Neuronal stem cell (in vitro differentiated cells): Measurements from ENCODE around the gene ANXA1.

Experiments used
- DNase-seq: peaks from one replicate; pipeline ENCODE4 v3.0.0-alpha.2; 2013; ENCODE audit warnings: low spot score
- H2AFZ ChIP-seq: one replicate; pipeline ENCODE4 v1.6.1; 2013; ENCODE audit warnings: mild to moderate bottlenecking, low read length, inconsistent platforms
- H2AK5ac ChIP-seq: 2 replicates; pipeline ENCODE4 v1.6.1; 2013; ENCODE audit warnings: low read depth, mild to moderate bottlenecking, inconsistent platforms, low read length, moderate library complexity, mixed read lengths
- H2BK120ac ChIP-seq: 2 replicates; pipeline ENCODE4 v1.6.1; 2013; ENCODE audit warnings: low read depth, mild to moderate bottlenecking, inconsistent platforms, low read length, moderate library complexity, mixed read lengths
- H2BK12ac ChIP-seq: one replicate; pipeline ENCODE4 v1.6.1; 2013; ENCODE audit warnings: low read length, inconsistent platforms
- H2BK15ac ChIP-seq: 2 replicates; pipeline ENCODE4 v1.6.1; 2013; ENCODE audit warnings: mild to moderate bottlenecking, low read length, inconsistent platforms, mixed read lengths
- H2BK5ac ChIP-seq: one replicate; pipeline ENCODE4 v1.6.1; 2013; ENCODE audit warnings: inconsistent platforms, mild to moderate bottlenecking, low read length, moderate library complexity
- H3K14ac ChIP-seq: one replicate; pipeline ENCODE4 v1.6.1; 2013; ENCODE audit warnings: low read length, inconsistent platforms
- H3K18ac ChIP-seq: 2 replicates; pipeline ENCODE4 v1.6.1; 2013; ENCODE audit warnings: low read length, inconsistent platforms
- H3K23ac ChIP-seq: 2 replicates; pipeline ENCODE4 v1.6.1; 2013; ENCODE audit warnings: low read depth, mild to moderate bottlenecking, mixed read lengths, low read length, inconsistent platforms; ENCODE audit not compliant: poor library complexity
- H3K27ac ChIP-seq: replicated peaks from 3 replicates; pipeline ENCODE4 v1.5.1; 2013; ENCODE audit warnings: low read length, inconsistent platforms
- H3K27me3 ChIP-seq, 3 experiments: 2 replicates each; pipeline ENCODE4 v1.6.1; 2013; ENCODE audit warnings: low read length in 3 of 3, mild to moderate bottlenecking in 2 of 3, inconsistent platforms in 1 of 3, low read depth in 1 of 3, mixed read lengths in 1 of 3, moderate library complexity in 1 of 3; ENCODE audit not compliant: control insufficient read depth in 3 of 3, insufficient read depth in 3 of 3
- H3K36me3 ChIP-seq, 2 donors: replicated peaks in 1 of 2; 2 replicates each; pipeline ENCODE4 v1.6.1; 2013; ENCODE audit warnings: low read length in 2 of 2; ENCODE audit not compliant: control insufficient read depth in 2 of 2, insufficient read depth in 2 of 2
- H3K4ac ChIP-seq: 2 replicates; pipeline ENCODE4 v1.6.1; 2013; ENCODE audit warnings: inconsistent platforms, mild to moderate bottlenecking, low read length, moderate library complexity
- H3K4me1 ChIP-seq, 2 donors: 1 replicate in 1 of 2; 2 replicates in 1 of 2; pipeline ENCODE4 v1.6.1; 2013; ENCODE audit warnings: low read length in 2 of 2, low read depth in 1 of 2; ENCODE audit not compliant: control insufficient read depth in 2 of 2, insufficient read depth in 1 of 2
- H3K4me2 ChIP-seq: one replicate; pipeline ENCODE4 v1.6.1; 2013; ENCODE audit warnings: mild to moderate bottlenecking, low read length, inconsistent platforms; ENCODE audit not compliant: insufficient read depth, poor library complexity, severe bottlenecking
- H3K4me3 ChIP-seq, 2 donors: 2 replicates each; pipeline ENCODE4 v1.5.1; 2013; ENCODE audit warnings: low read length in 2 of 2, mild to moderate bottlenecking in 2 of 2, inconsistent platforms in 1 of 2, moderate library complexity in 1 of 2
- H3K79me1 ChIP-seq: one replicate; pipeline ENCODE4 v1.6.1; 2013; ENCODE audit warnings: low read depth, mild to moderate bottlenecking, inconsistent platforms, low read length, moderate library complexity
- H3K9ac ChIP-seq: one replicate; pipeline ENCODE4 v1.6.1; 2013; ENCODE audit warnings: mild to moderate bottlenecking, low read depth, low read length, inconsistent platforms; ENCODE audit not compliant: poor library complexity
- H3K9me3 ChIP-seq, 2 donors: replicated peaks in 1 of 2; 2 replicates each; pipeline versions ENCODE3 to v1.6.1; 2013; ENCODE audit warnings: low read length in 2 of 2, mild to moderate bottlenecking in 2 of 2, inconsistent platforms in 1 of 2, low read depth in 1 of 2, mixed read lengths in 1 of 2, moderate library complexity in 1 of 2; ENCODE audit not compliant: control insufficient read depth in 2 of 2, insufficient read depth in 1 of 2
- H4K8ac ChIP-seq: one replicate; pipeline ENCODE4 v1.6.1; 2013; ENCODE audit warnings: low read depth, mild to moderate bottlenecking, inconsistent platforms, low read length, moderate library complexity
- H4K91ac ChIP-seq: one replicate; pipeline ENCODE4 v1.6.1; 2013; ENCODE audit warnings: low read length, low read depth, mild to moderate bottlenecking, inconsistent platforms; ENCODE audit not compliant: poor library complexity
- WGBS, 2 donors: extraction: QIAGEN DNeasy Blood & Tissue Kit; methylation state at CpG; one replicate each; pipeline ENCODE4 v1.1.7; 2013; ENCODE audit warnings: missing lambda C conversion rate in 2 of 2, mixed read lengths in 1 of 2; ENCODE audit not compliant: insufficient read length in 2 of 2, insufficient replicate concordance in 1 of 2; ENCODE audit errors: extremely low coverage in 2 of 2; 5-methylcytosine and 5-hydroxymethylcytosine counted together

ANXA1 gene

DNA sequence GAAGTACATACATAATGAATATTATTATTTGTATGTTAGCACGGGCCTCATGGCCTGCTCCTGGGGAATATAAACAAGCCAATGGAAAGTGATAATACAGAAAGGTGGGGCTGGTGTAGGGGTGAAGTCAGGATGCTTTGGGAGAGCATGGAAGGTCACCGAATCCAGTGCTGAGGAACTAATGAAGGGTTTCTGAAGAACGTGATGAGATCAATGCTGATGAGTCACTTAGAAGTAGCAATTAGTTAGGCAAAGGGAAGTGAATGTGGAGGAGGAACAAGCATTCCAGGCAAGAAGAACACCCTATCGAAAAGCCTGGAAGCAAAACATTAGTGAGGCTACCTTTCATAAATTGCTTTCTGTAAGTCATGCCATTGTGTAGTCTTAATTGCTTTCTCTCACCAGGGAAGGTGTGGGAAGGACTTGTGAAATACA, 2.1 kb downstream of the ANXA1 start:
- Histone ChIP-seq H2BK12ac (no peak overlapping the region), H3K4me1 (peaks cover 0 to 16% of the 10 kb centered on the region in 2 donors), H4K8ac (no peak overlapping the region), H2AFZ (no peak overlapping the region), H4K91ac (no peak overlapping the region), H3K9me3 (no peaks in the 10 kb centered on the region), H3K27me3 (no peaks in the 10 kb centered on the region), H3K36me3 (no peaks in the 10 kb centered on the region), H2AK5ac (no peak overlapping the region), H2BK15ac (no peak overlapping the region), H3K23ac (no peak overlapping the region), H3K4me2 (no peak overlapping the region), H2BK120ac (no peak overlapping the region), H3K4me3 (no peak overlapping the region), H2BK5ac (no peak overlapping the region), H3K79me1 (no peaks in the 10 kb centered on the region), H3K27ac (no peak overlapping the region), H3K9ac (no peak overlapping the region), H3K18ac (no peak overlapping the region), H3K4ac (no peak overlapping the region), H3K14ac (no peak overlapping the region)
- WGBS, 2 donors = no CpG with 5 or more reads among the region's 4 CpGs
- DNase-seq = no peak

DNA sequence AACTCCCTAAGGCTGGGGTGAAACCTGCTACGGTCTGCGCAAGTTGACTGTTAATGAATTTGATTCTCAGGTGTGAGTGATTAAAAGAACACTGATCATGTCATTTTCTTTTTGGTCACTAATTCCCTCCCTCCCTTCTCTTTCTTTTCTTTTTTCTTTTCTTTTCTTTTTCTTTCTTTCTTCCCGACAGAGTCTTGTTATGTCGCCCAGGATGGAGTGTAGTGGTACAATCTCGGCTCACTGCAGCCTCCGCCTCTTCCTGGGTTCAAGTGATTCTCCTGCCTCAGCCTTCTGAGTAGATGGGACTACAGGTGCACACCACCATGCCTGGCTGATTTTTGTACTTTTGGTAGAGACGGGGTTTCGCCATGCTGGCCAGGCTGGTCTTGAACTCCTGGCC, 2.6 kb downstream of the ANXA1 start:
- no peak overlapping the region for H2BK15ac ChIP-seq
- peaks cover 0 to 14% of the 10 kb centered on the region in 2 donors for H3K4me1 ChIP-seq
- no peak overlapping the region for H2BK12ac ChIP-seq
- H4K8ac ChIP-seq = no peak overlapping the region
- H3K14ac ChIP-seq = no peak overlapping the region
- H3K27me3 ChIP-seq = no peaks in the 10 kb centered on the region
- H3K27ac ChIP-seq = no peak overlapping the region
- no peak overlapping the region for H4K91ac ChIP-seq
- H3K9me3 ChIP-seq = no peaks in the 10 kb centered on the region
- no peak overlapping the region for H3K4me3 ChIP-seq
- H2BK120ac ChIP-seq = no peak overlapping the region
- no peak overlapping the region for H3K18ac ChIP-seq
- no peak overlapping the region for H2AK5ac ChIP-seq
- no peak overlapping the region for H3K23ac ChIP-seq
- no peak overlapping the region for H2AFZ ChIP-seq
- WGBS, 2 donors = no CpG with 5 or more reads among the region's 8 CpGs
- H3K79me1 ChIP-seq = no peaks in the 10 kb centered on the region
- no peak overlapping the region for H2BK5ac ChIP-seq
- H3K36me3 ChIP-seq = no peaks in the 10 kb centered on the region
- no peak overlapping the region for H3K4ac ChIP-seq
- no peak overlapping the region for H3K9ac ChIP-seq
- no peak overlapping the region for H3K4me2 ChIP-seq
- no peak for DNase-seq

DNA sequence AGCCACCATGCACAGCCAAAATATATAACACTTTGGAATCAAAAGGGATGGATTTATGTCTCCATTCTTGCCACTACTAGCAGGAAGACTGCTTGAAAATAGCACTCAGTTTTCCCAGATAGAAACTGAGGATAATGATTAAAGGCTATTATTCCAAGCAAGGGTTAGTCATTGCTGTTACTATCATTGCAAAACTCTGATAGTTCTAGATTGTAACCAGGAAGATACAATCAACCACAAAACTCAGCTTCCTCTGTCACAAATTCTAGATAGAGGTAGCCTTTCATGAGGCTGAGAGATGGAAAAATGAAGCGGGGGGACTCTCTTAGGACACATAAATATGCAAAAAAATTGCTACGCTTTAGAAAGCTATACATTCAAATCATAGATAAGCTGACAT, 3.1 kb downstream of the ANXA1 start:
- H3K9me3 ChIP-seq = no peaks in the 10 kb centered on the region
- no peak overlapping the region for H2BK15ac ChIP-seq
- peaks cover 0 to 10% of the 10 kb centered on the region in 2 donors for H3K4me1 ChIP-seq
- no peak overlapping the region for H2BK12ac ChIP-seq
- no peaks in the 10 kb centered on the region for H3K27me3 ChIP-seq
- no peak for DNase-seq
- no peak overlapping the region for H3K4ac ChIP-seq
- H3K4me3 ChIP-seq = no peak overlapping the region
- no CpG with 5 or more reads among the region's 2 CpGs for WGBS, 2 donors
- H3K4me2 ChIP-seq = no peak overlapping the region
- no peak overlapping the region for H4K91ac ChIP-seq
- no peak overlapping the region for H3K23ac ChIP-seq
- no peak overlapping the region for H3K9ac ChIP-seq
- H2AK5ac ChIP-seq = no peak overlapping the region
- H3K14ac ChIP-seq = no peak overlapping the region
- H4K8ac ChIP-seq = no peak overlapping the region
- H3K27ac ChIP-seq = no peak overlapping the region
- H3K18ac ChIP-seq = no peak overlapping the region
- H2BK120ac ChIP-seq = no peak overlapping the region
- H2AFZ ChIP-seq = no peak overlapping the region
- no peak overlapping the region for H2BK5ac ChIP-seq
- H3K36me3 ChIP-seq = no peaks in the 10 kb centered on the region
- no peaks in the 10 kb centered on the region for H3K79me1 ChIP-seq

DNA sequence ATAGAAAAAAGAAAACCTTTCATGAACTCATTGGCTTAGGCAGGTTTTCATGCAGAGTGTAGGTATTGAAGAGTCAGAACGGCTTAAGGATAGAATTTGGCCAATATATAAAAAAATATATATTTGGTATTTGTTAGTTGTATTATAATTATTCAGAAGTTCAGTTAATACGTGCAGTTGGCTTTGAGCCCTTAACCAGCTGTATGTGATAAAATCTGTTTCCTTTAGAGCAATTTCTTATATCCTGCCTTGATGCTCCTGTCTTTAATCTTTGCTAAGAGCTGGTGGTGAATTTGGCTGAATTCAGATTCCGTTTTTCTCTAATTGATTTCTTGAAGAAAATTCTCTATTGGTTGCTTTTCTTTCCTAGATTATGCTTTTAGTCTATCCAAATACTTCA, 3.7 kb downstream of the ANXA1 start:
- Histone ChIP-seq H2AK5ac (no peak overlapping the region), H3K4ac (no peak overlapping the region), H3K9me3 (no peaks in the 10 kb centered on the region), H2BK120ac (no peak overlapping the region), H3K18ac (no peak overlapping the region), H3K14ac (no peak overlapping the region), H2BK5ac (no peak overlapping the region), H3K23ac (no peak overlapping the region), H3K9ac (no peak overlapping the region), H3K36me3 (no peaks in the 10 kb centered on the region), H3K4me3 (no peak overlapping the region), H3K4me1 (peaks cover 0 to 10% of the 10 kb centered on the region in 2 donors), H3K4me2 (no peak overlapping the region), H3K27ac (no peak overlapping the region), H2BK12ac (no peak overlapping the region), H2BK15ac (no peak overlapping the region), H3K27me3 (no peaks in the 10 kb centered on the region), H4K91ac (no peak overlapping the region), H4K8ac (no peak overlapping the region), H2AFZ (no peak overlapping the region), H3K79me1 (no peaks in the 10 kb centered on the region)
- no peak for DNase-seq
- no CpG with 5 or more reads among the region's 3 CpGs for WGBS, 2 donors
